Liver (tissue), 9 donors: Measurements from ENCODE around the gene CDCA4. TPM values are rescaled to one million over a fixed set of nuclear protein-coding genes. Genes with fewer than 3 reads are reported as not detected.

ENCODE experiments used
- DNase-seq: peaks from one replicate; pipeline ENCODE4 v3.0.0-alpha.2; 2017; ENCODE audit warnings: low spot score
- H3K27ac ChIP-seq, 2 donors: one replicate each; pipeline ENCODE4 v1.7.0; 2013; ENCODE audit warnings: inconsistent platforms in 2 of 2, low read length in 2 of 2, control low read depth in 1 of 2, low read depth in 1 of 2, mild to moderate bottlenecking in 1 of 2
- H3K27me3 ChIP-seq, 4 donors: one replicate each; pipeline versions ENCODE4 v1.6.1 to v1.7.0; 2013; ENCODE audit warnings: low read length in 3 of 4, inconsistent platforms in 1 of 4, mild to moderate bottlenecking in 1 of 4, moderate library complexity in 1 of 4; ENCODE audit not compliant: control insufficient read depth in 4 of 4, insufficient read depth in 4 of 4
- H3K36me3 ChIP-seq, 4 donors: one replicate each; pipeline versions ENCODE4 v1.6.1 to v1.7.0; 2013; ENCODE audit warnings: low read length in 3 of 4, mild to moderate bottlenecking in 3 of 4, low read depth in 1 of 4, moderate library complexity in 1 of 4; ENCODE audit not compliant: control insufficient read depth in 4 of 4, insufficient read depth in 3 of 4
- H3K4me1 ChIP-seq, 4 donors: one replicate each; pipeline versions ENCODE4 v1.6.1 to v1.7.0; 2013; ENCODE audit warnings: low read length in 3 of 4, mild to moderate bottlenecking in 3 of 4, moderate library complexity in 1 of 4; ENCODE audit not compliant: control insufficient read depth in 4 of 4, insufficient read depth in 4 of 4
- H3K4me3 ChIP-seq, 3 donors: one replicate each; pipeline versions ENCODE4 v1.6.1 to v1.7.0; 2013; ENCODE audit warnings: low read length in 3 of 3, control low read depth in 1 of 3, low read depth in 1 of 3, mild to moderate bottlenecking in 1 of 3
- H3K9ac ChIP-seq, 2 donors: one replicate each; pipeline ENCODE4 v1.7.0; 2013; ENCODE audit warnings: low read length in 2 of 2, mild to moderate bottlenecking in 2 of 2, moderate library complexity in 2 of 2, control low read depth in 1 of 2, low read depth in 1 of 2
- H3K9me3 ChIP-seq, 4 donors: one replicate each; pipeline versions ENCODE4 v1.6.1 to v1.7.0; 2013; ENCODE audit warnings: low read length in 3 of 4; ENCODE audit not compliant: control insufficient read depth in 4 of 4
- EGR1 ChIP-seq, 2 donors: IDR thresholded peaks; 2 replicates each; pipeline ENCODE4 v1.6.1; 2016 to 2018; ENCODE audit warnings: antibody characterized with exemption in 2 of 2, low read depth in 2 of 2
- FOXA1 ChIP-seq: IDR thresholded peaks from 2 replicates; pipeline ENCODE4 v1.6.1; 2016; ENCODE audit warnings: antibody characterized with exemption
- FOXA2 ChIP-seq: IDR thresholded peaks from 2 replicates; pipeline ENCODE4 v1.6.1; 2016; ENCODE audit warnings: antibody characterized with exemption
- GABPA ChIP-seq, 2 donors: IDR thresholded peaks in 1 of 2; conservative IDR thresholded peaks in 1 of 2; 2 replicates each; pipeline ENCODE4 v1.6.1; 2016; ENCODE audit warnings: antibody characterized with exemption in 2 of 2, mild to moderate bottlenecking in 1 of 2, moderate library complexity in 1 of 2
- HNF4A ChIP-seq, 2 donors: conservative IDR thresholded peaks; 2 replicates each; pipeline ENCODE4 v1.6.1; 2016; ENCODE audit warnings: antibody characterized with exemption in 2 of 2, mild to moderate bottlenecking in 2 of 2
- HNF4G ChIP-seq: IDR thresholded peaks from 2 replicates; pipeline ENCODE4 v1.6.1; 2016; ENCODE audit warnings: antibody characterized with exemption
- JUND ChIP-seq, 2 donors: IDR thresholded peaks; 2 replicates each; pipeline ENCODE4 v1.6.1; 2016; ENCODE audit warnings: antibody characterized with exemption in 2 of 2
- MAX ChIP-seq: IDR thresholded peaks from 2 replicates; pipeline ENCODE4 v1.6.1; 2016; ENCODE audit warnings: antibody characterized with exemption
- RAD21 ChIP-seq, 2 donors: IDR thresholded peaks; 2 replicates each; pipeline ENCODE4 v1.6.1; 2016; ENCODE audit warnings: antibody characterized with exemption in 2 of 2, mild to moderate bottlenecking in 2 of 2
- RXRA ChIP-seq, 2 donors: IDR thresholded peaks; 2 replicates each; pipeline ENCODE4 v1.6.1; 2017 to 2018; ENCODE audit warnings: antibody characterized with exemption in 2 of 2, mild to moderate bottlenecking in 1 of 2
- SP1 ChIP-seq: IDR thresholded peaks from 2 replicates; pipeline ENCODE4 v1.6.1; 2018; ENCODE audit warnings: antibody characterized with exemption, mild to moderate bottlenecking
- TAF1 ChIP-seq: conservative IDR thresholded peaks from 2 replicates; pipeline ENCODE4 v1.6.1; 2016; ENCODE audit warnings: antibody characterized with exemption, mild to moderate bottlenecking
- YY1 ChIP-seq: IDR thresholded peaks from 2 replicates; pipeline ENCODE4 v1.6.1; 2016; ENCODE audit warnings: antibody characterized with exemption, mild to moderate bottlenecking
- WGBS: extraction: QIAGEN DNeasy Blood & Tissue Kit; methylation state at CpG from one replicate; pipeline ENCODE4 v1.1.7; 2013; 5-methylcytosine and 5-hydroxymethylcytosine counted together
- polyA plus RNA-seq, 2 donors: library from polyadenylated mRNA; stranded (reverse) in 1 of 2; unstranded in 1 of 2; fragments of 200-250 nt in 1 of 2; fragments of >200 nt in 1 of 2; fragmentation: Nextera tagmentation in 1 of 2; extraction: Ambion mirVana in 1 of 2; gene quantifications; one replicate each; pipeline versions ENCODE4 v1.2.1 to v1.2.3, GENCODE V29; 2013 to 2015
- total RNA-seq, 2 donors: library from RNA; depleted of rRNA; stranded (reverse); fragments of >200 nt; gene quantifications; one replicate each; pipeline ENCODE4 v1.2.3, GENCODE V29; 2014
- TF ChIP-seq, protein P1 (sequence below): IDR thresholded peaks from 2 replicates; pipeline ENCODE4 v1.6.1; 2016; ENCODE audit warnings: antibody characterized with exemption, mild to moderate bottlenecking
- TF ChIP-seq, protein P2 (sequence below): fragments of 150-350 bp; IDR thresholded peaks from 2 replicates; pipeline ENCODE4 v1.5.1; 2017; ENCODE audit warnings: improper control_type of control experiment, low read depth, low read length; ENCODE audit not compliant: missing input control
- TF ChIP-seq, protein P3 (sequence below): IDR thresholded peaks from 2 replicates; pipeline ENCODE4 v1.6.1; 2016; ENCODE audit warnings: antibody characterized with exemption
- donor health status: healthy.
- donor health status: healthy.
- donor health status: healthy.
- donor health status: healthy.
- donor health status: healthy.

Gene CDCA4
- total and polyA plus RNA-seq, 4 donors: 1.2 to 34.5 (median 2.7) TPM

- Histone ChIP-seq H3K27me3 (no peaks in the 10 kb centered on the region), H3K9ac (peak overlapping the region; percentile 43 to 85), H3K4me3 (peak overlapping the region; percentile 59 to 98 (median 77)), H3K36me3 (no peaks in the 10 kb centered on the region), H3K4me1 (peaks cover 7 to 19% (median 14%) of the 10 kb centered on the region in 4 donors), H3K27ac (peak overlapping the region; percentile 56 to 67), H3K9me3 (no peaks in the 10 kb centered on the region)
- WGBS: 14% methylated on average over 75 of the region's 75 CpGs
- DNase-seq: peak; percentile 56
- TF ChIP-seq YY1 (no peak), FOXA1 (no peak), TAF1 (no peak), MAX (no peak)
Measured at GRCh38 chr14:105019861-105020814, 745 bp downstream of the CDCA4 start.

DNA sequence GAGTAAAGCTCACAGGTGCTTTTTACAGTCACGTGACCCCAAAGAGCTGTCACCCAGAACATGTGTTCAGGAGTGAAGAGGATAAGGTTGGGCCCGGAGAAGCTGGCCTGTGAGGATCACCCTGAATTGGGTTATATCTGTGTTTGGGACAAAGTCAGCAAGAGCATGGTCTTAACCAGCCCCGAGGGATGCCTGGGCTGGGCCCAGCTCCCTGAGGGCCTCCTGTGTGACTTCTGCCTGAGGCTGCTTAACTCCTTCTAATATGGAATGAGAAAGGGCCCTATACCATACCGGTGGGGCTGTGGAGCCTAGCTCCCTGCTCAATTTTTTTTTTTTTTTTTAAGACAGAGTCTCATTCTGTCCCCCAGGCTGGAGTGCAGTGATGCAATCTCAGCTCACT is 2.5 kb downstream of the CDCA4 start:
- Histone ChIP-seq H3K9ac (no peak overlapping the region), H3K36me3 (no peaks in the 10 kb centered on the region), H3K9me3 (no peaks in the 10 kb centered on the region), H3K4me3 (no peak overlapping the region), H3K4me1 (peaks cover 7 to 19% (median 14%) of the 10 kb centered on the region in 4 donors), H3K27ac (no peak overlapping the region), H3K27me3 (no peaks in the 10 kb centered on the region)
- 93% methylated on average over 4 of the region's 4 CpGs for WGBS
- DNase-seq: no peak
- no peak for TF ChIP-seq EGR1 (IDR thresholded peaks at IDR 0.05; ENCODE audit: low read depth in 2 of 2)
- TF ChIP-seq, protein P1, sequence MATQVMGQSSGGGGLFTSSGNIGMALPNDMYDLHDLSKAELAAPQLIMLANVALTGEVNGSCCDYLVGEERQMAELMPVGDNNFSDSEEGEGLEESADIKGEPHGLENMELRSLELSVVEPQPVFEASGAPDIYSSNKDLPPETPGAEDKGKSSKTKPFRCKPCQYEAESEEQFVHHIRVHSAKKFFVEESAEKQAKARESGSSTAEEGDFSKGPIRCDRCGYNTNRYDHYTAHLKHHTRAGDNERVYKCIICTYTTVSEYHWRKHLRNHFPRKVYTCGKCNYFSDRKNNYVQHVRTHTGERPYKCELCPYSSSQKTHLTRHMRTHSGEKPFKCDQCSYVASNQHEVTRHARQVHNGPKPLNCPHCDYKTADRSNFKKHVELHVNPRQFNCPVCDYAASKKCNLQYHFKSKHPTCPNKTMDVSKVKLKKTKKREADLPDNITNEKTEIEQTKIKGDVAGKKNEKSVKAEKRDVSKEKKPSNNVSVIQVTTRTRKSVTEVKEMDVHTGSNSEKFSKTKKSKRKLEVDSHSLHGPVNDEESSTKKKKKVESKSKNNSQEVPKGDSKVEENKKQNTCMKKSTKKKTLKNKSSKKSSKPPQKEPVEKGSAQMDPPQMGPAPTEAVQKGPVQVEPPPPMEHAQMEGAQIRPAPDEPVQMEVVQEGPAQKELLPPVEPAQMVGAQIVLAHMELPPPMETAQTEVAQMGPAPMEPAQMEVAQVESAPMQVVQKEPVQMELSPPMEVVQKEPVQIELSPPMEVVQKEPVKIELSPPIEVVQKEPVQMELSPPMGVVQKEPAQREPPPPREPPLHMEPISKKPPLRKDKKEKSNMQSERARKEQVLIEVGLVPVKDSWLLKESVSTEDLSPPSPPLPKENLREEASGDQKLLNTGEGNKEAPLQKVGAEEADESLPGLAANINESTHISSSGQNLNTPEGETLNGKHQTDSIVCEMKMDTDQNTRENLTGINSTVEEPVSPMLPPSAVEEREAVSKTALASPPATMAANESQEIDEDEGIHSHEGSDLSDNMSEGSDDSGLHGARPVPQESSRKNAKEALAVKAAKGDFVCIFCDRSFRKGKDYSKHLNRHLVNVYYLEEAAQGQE: no peak
- no peak for TF ChIP-seq TAF1
- TF ChIP-seq HNF4G: no peak
- no peak for TF ChIP-seq RAD21 (IDR thresholded peaks at IDR 0.05)
- TF ChIP-seq YY1: no peak
- TF ChIP-seq JUND (IDR thresholded peaks at IDR 0.05): no peak
- no peak for TF ChIP-seq MAX
- TF ChIP-seq HNF4A (conservative IDR thresholded peaks at IDR 0.05): no peak
- TF ChIP-seq FOXA2: no peak

GRCh38 chr14:105015905-105016304 is 5.0 kb downstream of the CDCA4 start:
- Histone ChIP-seq H3K9me3 (no peaks in the 10 kb centered on the region), H3K4me1 (peaks cover 2 to 10% (median 6%) of the 10 kb centered on the region in 4 donors), H3K27ac (no peak overlapping the region), H3K9ac (no peak overlapping the region), H3K4me3 (no peak overlapping the region), H3K36me3 (peaks cover 0 to 6% (median 0%) of the 10 kb centered on the region in 4 donors), H3K27me3 (no peaks in the 10 kb centered on the region)
- no peak for DNase-seq
- 85% methylated on average over 6 of the region's 6 CpGs for WGBS
- TF ChIP-seq, protein P2, sequence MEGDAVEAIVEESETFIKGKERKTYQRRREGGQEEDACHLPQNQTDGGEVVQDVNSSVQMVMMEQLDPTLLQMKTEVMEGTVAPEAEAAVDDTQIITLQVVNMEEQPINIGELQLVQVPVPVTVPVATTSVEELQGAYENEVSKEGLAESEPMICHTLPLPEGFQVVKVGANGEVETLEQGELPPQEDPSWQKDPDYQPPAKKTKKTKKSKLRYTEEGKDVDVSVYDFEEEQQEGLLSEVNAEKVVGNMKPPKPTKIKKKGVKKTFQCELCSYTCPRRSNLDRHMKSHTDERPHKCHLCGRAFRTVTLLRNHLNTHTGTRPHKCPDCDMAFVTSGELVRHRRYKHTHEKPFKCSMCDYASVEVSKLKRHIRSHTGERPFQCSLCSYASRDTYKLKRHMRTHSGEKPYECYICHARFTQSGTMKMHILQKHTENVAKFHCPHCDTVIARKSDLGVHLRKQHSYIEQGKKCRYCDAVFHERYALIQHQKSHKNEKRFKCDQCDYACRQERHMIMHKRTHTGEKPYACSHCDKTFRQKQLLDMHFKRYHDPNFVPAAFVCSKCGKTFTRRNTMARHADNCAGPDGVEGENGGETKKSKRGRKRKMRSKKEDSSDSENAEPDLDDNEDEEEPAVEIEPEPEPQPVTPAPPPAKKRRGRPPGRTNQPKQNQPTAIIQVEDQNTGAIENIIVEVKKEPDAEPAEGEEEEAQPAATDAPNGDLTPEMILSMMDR: no peak
- TF ChIP-seq MAX (no peak), GABPA (IDR thresholded peaks at IDR 0.05 in 1 of 2, conservative IDR thresholded peaks at IDR 0.05 in 1 of 2) (no peak), RXRA (IDR thresholded peaks at IDR 0.05) (no peak), SP1 (no peak), FOXA1 (no peak)
- TF ChIP-seq, protein P3, sequence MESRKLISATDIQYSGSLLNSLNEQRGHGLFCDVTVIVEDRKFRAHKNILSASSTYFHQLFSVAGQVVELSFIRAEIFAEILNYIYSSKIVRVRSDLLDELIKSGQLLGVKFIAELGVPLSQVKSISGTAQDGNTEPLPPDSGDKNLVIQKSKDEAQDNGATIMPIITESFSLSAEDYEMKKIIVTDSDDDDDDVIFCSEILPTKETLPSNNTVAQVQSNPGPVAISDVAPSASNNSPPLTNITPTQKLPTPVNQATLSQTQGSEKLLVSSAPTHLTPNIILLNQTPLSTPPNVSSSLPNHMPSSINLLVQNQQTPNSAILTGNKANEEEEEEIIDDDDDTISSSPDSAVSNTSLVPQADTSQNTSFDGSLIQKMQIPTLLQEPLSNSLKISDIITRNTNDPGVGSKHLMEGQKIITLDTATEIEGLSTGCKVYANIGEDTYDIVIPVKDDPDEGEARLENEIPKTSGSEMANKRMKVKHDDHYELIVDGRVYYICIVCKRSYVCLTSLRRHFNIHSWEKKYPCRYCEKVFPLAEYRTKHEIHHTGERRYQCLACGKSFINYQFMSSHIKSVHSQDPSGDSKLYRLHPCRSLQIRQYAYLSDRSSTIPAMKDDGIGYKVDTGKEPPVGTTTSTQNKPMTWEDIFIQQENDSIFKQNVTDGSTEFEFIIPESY: no peak
